DND-41 (cell line): ENCODE results near the gene RPL36A.

Experiments used
- ATAC-seq: fragments of 200-7000 bp; cut with Tn5 transposase; 3 replicates; pipeline ENCODE4 v1.9.1; 2021; ENCODE audit warnings: low read depth; ENCODE audit not compliant: insufficient read depth
- DNase-seq: peaks from one replicate; pipeline ENCODE4 v3.0.0-alpha.2; 2020
- H2AFZ ChIP-seq: 2 replicates; pipeline ENCODE4 v1.6.0; 2012; ENCODE audit warnings: low read depth, low read length
- H3K27ac ChIP-seq: 2 replicates; pipeline ENCODE4 v1.5.1; 2012; ENCODE audit warnings: low read length, inconsistent platforms
- H3K27me3 ChIP-seq: fragments of 200-600 bp; sonication (generic); 2 replicates; pipeline ENCODE4 v1.6.0; 2012; ENCODE audit warnings: low read length, mild to moderate bottlenecking, inconsistent platforms; ENCODE audit not compliant: insufficient read depth, poor library complexity
- H3K36me3 ChIP-seq: 2 replicates; pipeline ENCODE4 v1.5.1; 2012; ENCODE audit warnings: low read length, inconsistent platforms; ENCODE audit not compliant: insufficient read depth
- H3K4me1 ChIP-seq: 2 replicates; pipeline ENCODE4 v1.5.1; 2012; ENCODE audit warnings: mild to moderate bottlenecking, low read length; ENCODE audit not compliant: insufficient read depth
- H3K4me2 ChIP-seq: 2 replicates; pipeline ENCODE4 v1.6.0; 2012; ENCODE audit warnings: mild to moderate bottlenecking, moderate library complexity, low read length, inconsistent platforms; ENCODE audit not compliant: insufficient read depth
- H3K4me3 ChIP-seq, 2 experiments: fragments of 200-600 bp in 1 of 2; shearing (Covaris generic) in 1 of 2; 2 replicates each; pipeline ENCODE4 v1.5.1; 2012 to 2016; ENCODE audit warnings: inconsistent platforms in 2 of 2, low read length in 2 of 2, mild to moderate bottlenecking in 2 of 2, low read depth in 1 of 2, moderate library complexity in 1 of 2
- H3K79me2 ChIP-seq: 2 replicates; pipeline ENCODE4 v1.6.0; 2012; ENCODE audit warnings: low read length, inconsistent platforms; ENCODE audit not compliant: insufficient read depth
- H3K9ac ChIP-seq: 2 replicates; pipeline ENCODE4 v1.6.0; 2012; ENCODE audit warnings: low read depth, mild to moderate bottlenecking, inconsistent platforms, low read length, moderate library complexity
- H3K9me3 ChIP-seq: 2 replicates; pipeline ENCODE4 v1.5.1; 2012; ENCODE audit warnings: low read length, moderate library complexity, mild to moderate bottlenecking, inconsistent platforms; ENCODE audit not compliant: insufficient read depth, severe bottlenecking
- H4K20me1 ChIP-seq: 2 replicates; pipeline ENCODE4 v1.6.0; 2012; ENCODE audit warnings: low read length; ENCODE audit not compliant: insufficient read depth
- EZH2 ChIP-seq: IDR thresholded peaks from 3 replicates; pipeline ENCODE4 v1.6.1; 2012; ENCODE audit warnings: borderline replicate concordance, low read depth, mild to moderate bottlenecking, moderate library complexity, low read length, inconsistent platforms; ENCODE audit not compliant: severe bottlenecking
- TF ChIP-seq, protein P1 (sequence below): IDR thresholded peaks from 2 replicates; pipeline ENCODE4 v1.5.1; 2012; ENCODE audit warnings: borderline replicate concordance, low read length, moderate library complexity, mild to moderate bottlenecking; ENCODE audit not compliant: poor library complexity, severe bottlenecking; ENCODE audit errors: extremely low read depth

RPL36A gene

GRCh38 chrX:101386542-101386885, 4.3 kb upstream of the RPL36A start:
- no peaks in the 10 kb centered on the region for H3K9me3 ChIP-seq
- H3K27me3 ChIP-seq, result no peaks in the 10 kb centered on the region
- no peak overlapping the region for H3K27ac ChIP-seq
- DNase-seq (no peak), ATAC-seq (no peak)
- no peak overlapping the region for H3K4me3 ChIP-seq
- no peak overlapping the region for H3K9ac ChIP-seq
- H3K79me2 ChIP-seq, result peaks cover 6% of the 10 kb centered on the region
- TF ChIP-seq, protein P1, sequence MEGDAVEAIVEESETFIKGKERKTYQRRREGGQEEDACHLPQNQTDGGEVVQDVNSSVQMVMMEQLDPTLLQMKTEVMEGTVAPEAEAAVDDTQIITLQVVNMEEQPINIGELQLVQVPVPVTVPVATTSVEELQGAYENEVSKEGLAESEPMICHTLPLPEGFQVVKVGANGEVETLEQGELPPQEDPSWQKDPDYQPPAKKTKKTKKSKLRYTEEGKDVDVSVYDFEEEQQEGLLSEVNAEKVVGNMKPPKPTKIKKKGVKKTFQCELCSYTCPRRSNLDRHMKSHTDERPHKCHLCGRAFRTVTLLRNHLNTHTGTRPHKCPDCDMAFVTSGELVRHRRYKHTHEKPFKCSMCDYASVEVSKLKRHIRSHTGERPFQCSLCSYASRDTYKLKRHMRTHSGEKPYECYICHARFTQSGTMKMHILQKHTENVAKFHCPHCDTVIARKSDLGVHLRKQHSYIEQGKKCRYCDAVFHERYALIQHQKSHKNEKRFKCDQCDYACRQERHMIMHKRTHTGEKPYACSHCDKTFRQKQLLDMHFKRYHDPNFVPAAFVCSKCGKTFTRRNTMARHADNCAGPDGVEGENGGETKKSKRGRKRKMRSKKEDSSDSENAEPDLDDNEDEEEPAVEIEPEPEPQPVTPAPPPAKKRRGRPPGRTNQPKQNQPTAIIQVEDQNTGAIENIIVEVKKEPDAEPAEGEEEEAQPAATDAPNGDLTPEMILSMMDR, result no peak
- TF ChIP-seq EZH2, result no peak
- no peaks in the 10 kb centered on the region for H4K20me1 ChIP-seq
- H3K4me1 ChIP-seq, result peaks cover 12% of the 10 kb centered on the region
- H2AFZ ChIP-seq, result no peak overlapping the region
- H3K36me3 ChIP-seq, result peaks cover 5% of the 10 kb centered on the region
- no peak overlapping the region for H3K4me2 ChIP-seq

- Histone ChIP-seq H3K4me2 (no peak overlapping the region), H3K79me2 (peaks cover 24% of the 10 kb centered on the region), H4K20me1 (no peaks in the 10 kb centered on the region; the same call in 1 of the 2 replicates), H2AFZ (no peak overlapping the region), H3K9me3 (no peaks in the 10 kb centered on the region), H3K27ac (no peak overlapping the region), H3K4me1 (peaks cover 30% of the 10 kb centered on the region), H3K4me3 (no peak overlapping the region), H3K27me3 (no peaks in the 10 kb centered on the region), H3K9ac (no peak overlapping the region), H3K36me3 (peaks cover 25% of the 10 kb centered on the region)
- TF ChIP-seq EZH2, result no peak
- TF ChIP-seq, protein P1, result no peak
- no peak for DNase-seq
- ATAC-seq, result no peak
Observed at GRCh38 chrX:101388604-101389003, 2.2 kb upstream of the RPL36A start.

GRCh38 chrX:101391831-101392230, 1.0 kb downstream of the RPL36A start:
- Histone ChIP-seq H3K4me3 (peak overlapping the region; percentile 54 to 70; a peak in 3 of 4 replicates), H3K27me3 (no peaks in the 10 kb centered on the region), H3K4me1 (peaks cover 31% of the 10 kb centered on the region), H3K79me2 (peaks cover 25% of the 10 kb centered on the region), H3K9ac (peak overlapping the region; percentile 69), H3K4me2 (peak overlapping the region; percentile 79), H2AFZ (no peak overlapping the region), H4K20me1 (no peaks in the 10 kb centered on the region; the same call in 1 of the 2 replicates), H3K36me3 (peaks cover 39% of the 10 kb centered on the region), H3K27ac (peak overlapping the region; percentile 69), H3K9me3 (no peaks in the 10 kb centered on the region)
- TF ChIP-seq EZH2, result no peak
- DNase-seq, result no peak
- ATAC-seq, result no peak

GRCh38 chrX:101393530-101394305, 2.9 kb downstream of the RPL36A start:
- Histone ChIP-seq H3K9me3 (no peaks in the 10 kb centered on the region), H3K36me3 (peaks cover 39% of the 10 kb centered on the region), H3K4me3 (no peak overlapping the region), H2AFZ (no peak overlapping the region), H3K9ac (no peak overlapping the region), H3K4me1 (peaks cover 31% of the 10 kb centered on the region), H3K27me3 (no peaks in the 10 kb centered on the region), H4K20me1 (no peaks in the 10 kb centered on the region; the same call in 1 of the 2 replicates), H3K79me2 (peaks cover 25% of the 10 kb centered on the region), H3K4me2 (peak overlapping the region; percentile 79; the same call in 1 of the 2 replicates), H3K27ac (no peak overlapping the region)
- DNase-seq, result no peak
- ATAC-seq, result no peak
- TF ChIP-seq, protein P1, result no peak
- no peak for TF ChIP-seq EZH2
